ENCODE measurements around the gene AHRR. TPM values are rescaled to one million over a fixed set of nuclear protein-coding genes. Genes with fewer than 3 reads are reported as not detected.
"Not testable (repeated sequence)": the region's sequence is repeated elsewhere in the genome, so short reads cannot be mapped to it uniquely, and the experiment has no call there.

The AHRR gene
- total and polyA plus RNA-seq, 2 donors from 2014 or later, result 0.71 to 1.7 TPM

DNA sequence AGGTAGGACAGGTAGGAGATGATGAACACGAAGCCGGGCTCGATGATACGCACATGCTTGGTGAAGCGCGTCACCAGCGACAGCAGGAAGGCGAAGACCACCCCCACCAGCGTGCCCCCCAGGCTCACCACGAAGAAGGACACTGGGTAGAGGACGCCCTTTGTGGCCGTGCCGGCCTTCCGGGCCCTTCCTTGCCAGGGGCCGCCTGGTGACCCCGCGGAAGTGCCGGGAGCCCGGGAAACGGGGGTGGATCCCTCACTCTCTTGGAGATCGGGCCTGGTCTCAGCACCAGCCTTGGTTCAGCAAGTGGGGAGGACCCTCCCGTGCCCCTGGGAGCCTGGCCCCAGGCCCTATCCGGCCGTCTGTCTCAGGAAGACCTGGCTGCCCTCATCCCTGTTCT is 163.0 kb downstream of the AHRR start:
- no peaks in the 10 kb centered on the region for H3K27me3 ChIP-seq (ENCODE audit: control insufficient read depth, insufficient read depth, low read length)
- intact Hi-C loops (cut with DNase I), result no loop called here
- H3K9ac ChIP-seq (ENCODE audit: low read length in 3 of 3), result no peak overlapping the region
- H3K36me3 ChIP-seq (ENCODE audit: control insufficient read depth in 2 of 3, insufficient read depth in 3 of 3, low read length in 3 of 3), result peaks cover 0 to 7% (median 0%) of the 10 kb centered on the region in 3 donors
- FAIRE-seq (no peak), DNase-seq (no peak)
- no peak overlapping the region for H3K27ac ChIP-seq (ENCODE audit: low read depth in 2 of 2, low read length in 2 of 2)
- H3K4me3 ChIP-seq (ENCODE audit: low read length in 3 of 3), result no peak overlapping the region
- H3K9me3 ChIP-seq (ENCODE audit: control insufficient read depth in 2 of 3, insufficient read depth in 1 of 3, low read length in 3 of 3), result no peaks in the 10 kb centered on the region
- TF ChIP-seq, protein P1, sequence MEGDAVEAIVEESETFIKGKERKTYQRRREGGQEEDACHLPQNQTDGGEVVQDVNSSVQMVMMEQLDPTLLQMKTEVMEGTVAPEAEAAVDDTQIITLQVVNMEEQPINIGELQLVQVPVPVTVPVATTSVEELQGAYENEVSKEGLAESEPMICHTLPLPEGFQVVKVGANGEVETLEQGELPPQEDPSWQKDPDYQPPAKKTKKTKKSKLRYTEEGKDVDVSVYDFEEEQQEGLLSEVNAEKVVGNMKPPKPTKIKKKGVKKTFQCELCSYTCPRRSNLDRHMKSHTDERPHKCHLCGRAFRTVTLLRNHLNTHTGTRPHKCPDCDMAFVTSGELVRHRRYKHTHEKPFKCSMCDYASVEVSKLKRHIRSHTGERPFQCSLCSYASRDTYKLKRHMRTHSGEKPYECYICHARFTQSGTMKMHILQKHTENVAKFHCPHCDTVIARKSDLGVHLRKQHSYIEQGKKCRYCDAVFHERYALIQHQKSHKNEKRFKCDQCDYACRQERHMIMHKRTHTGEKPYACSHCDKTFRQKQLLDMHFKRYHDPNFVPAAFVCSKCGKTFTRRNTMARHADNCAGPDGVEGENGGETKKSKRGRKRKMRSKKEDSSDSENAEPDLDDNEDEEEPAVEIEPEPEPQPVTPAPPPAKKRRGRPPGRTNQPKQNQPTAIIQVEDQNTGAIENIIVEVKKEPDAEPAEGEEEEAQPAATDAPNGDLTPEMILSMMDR (IDR thresholded peaks at IDR 0.05; ENCODE audit: borderline replicate concordance, extremely low read depth, insufficient read depth), result no peak
- no peaks in the 10 kb centered on the region for H3K4me1 ChIP-seq (ENCODE audit: control insufficient read depth in 2 of 3, insufficient read depth in 2 of 3, low read depth in 1 of 3, low read length in 3 of 3)

DNA sequence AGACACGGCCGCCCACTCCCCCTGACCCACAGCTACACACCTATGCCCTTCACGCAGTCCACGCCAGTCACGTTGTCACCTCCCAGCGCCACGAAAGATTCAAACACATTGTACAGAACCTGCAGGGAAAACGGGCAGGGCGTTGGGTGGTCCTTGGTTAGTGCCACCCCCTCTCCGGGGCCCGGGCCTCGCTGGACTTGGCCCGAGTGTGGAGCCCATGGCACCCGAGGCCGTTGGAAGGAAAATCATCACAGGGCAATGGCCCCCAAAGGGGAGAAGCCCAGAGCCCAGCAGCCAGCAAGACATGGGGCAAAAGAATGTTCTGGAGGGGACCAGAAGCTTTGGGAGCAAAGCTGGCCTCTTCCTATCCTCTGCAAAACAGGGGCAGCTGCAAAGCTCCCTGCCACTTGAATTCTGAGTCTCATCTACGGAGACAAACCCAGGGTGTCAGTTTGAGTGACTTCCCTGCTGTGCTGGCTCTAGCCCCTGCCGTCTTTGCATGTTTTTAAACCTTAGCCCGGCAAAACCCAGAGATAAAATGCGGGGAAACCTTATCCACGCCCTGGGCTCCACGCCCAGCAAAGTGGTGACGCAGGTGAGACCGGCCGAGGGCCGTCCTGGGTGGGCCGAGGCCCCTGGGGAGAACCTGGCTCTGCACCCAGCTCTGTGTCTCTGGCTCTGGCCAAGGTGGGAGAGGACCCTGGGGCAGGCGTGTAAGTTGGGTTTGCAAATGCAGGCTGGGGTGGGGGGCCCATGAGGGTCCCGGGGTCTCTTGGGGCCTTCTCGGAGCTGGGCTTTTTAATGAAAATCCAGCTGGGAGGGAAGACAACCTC is 163.8 kb downstream of the AHRR start:
- TF ChIP-seq, protein P1 (IDR thresholded peaks at IDR 0.05; ENCODE audit: borderline replicate concordance, extremely low read depth, insufficient read depth), result no peak
- DNase-seq (no peak), FAIRE-seq (no peak)
- Histone ChIP-seq H3K27ac (ENCODE audit: low read depth in 2 of 2, low read length in 2 of 2) (no peak overlapping the region), H3K4me1 (ENCODE audit: control insufficient read depth in 2 of 3, insufficient read depth in 2 of 3, low read depth in 1 of 3, low read length in 3 of 3) (no peaks in the 10 kb centered on the region), H3K4me3 (ENCODE audit: low read length in 3 of 3) (no peak overlapping the region), H3K9me3 (ENCODE audit: control insufficient read depth in 2 of 3, insufficient read depth in 1 of 3, low read length in 3 of 3) (no peaks in the 10 kb centered on the region), H3K9ac (ENCODE audit: low read length in 3 of 3) (no peak overlapping the region), H3K36me3 (ENCODE audit: control insufficient read depth in 2 of 3, insufficient read depth in 3 of 3, low read length in 3 of 3) (peaks cover 0 to 7% (median 0%) of the 10 kb centered on the region in 3 donors), H3K27me3 (ENCODE audit: control insufficient read depth, insufficient read depth, low read length) (no peaks in the 10 kb centered on the region)
- intact Hi-C loops (cut with DNase I), result no loop called here

DNA sequence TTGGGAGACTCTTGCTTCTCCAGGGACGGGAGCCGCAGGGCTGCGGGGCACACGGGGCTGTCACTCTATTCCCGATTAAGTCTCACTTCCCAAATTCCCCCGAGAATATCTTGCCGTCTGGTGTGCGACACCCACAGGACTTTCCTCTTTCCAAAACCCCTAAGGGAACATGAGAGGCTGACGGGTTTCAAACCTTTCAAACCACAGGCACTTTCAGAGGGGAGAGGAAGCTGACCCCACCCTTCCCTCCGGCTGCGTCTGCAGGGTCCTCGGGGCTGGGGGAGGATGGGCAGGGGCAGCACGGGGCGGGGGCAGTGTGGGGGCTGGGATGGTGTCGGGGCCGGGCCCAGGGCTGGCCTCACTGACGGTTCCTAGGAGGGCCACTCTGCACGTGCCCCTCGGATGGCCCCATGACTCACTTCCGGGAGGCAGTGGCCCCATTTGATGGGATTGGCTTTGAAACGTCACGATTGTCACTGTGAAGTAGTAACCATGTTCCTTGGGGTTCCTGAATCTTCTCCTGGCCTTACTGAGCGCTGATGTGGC is 164.5 kb downstream of the AHRR start:
- H3K36me3 ChIP-seq (ENCODE audit: control insufficient read depth in 2 of 3, insufficient read depth in 3 of 3, low read length in 3 of 3), result peaks cover 0 to 7% (median 0%) of the 10 kb centered on the region in 3 donors
- no peaks in the 10 kb centered on the region for H3K4me1 ChIP-seq (ENCODE audit: control insufficient read depth in 2 of 3, insufficient read depth in 2 of 3, low read depth in 1 of 3, low read length in 3 of 3)
- intact Hi-C loops (cut with DNase I), result no loop called here
- TF ChIP-seq, protein P1 (IDR thresholded peaks at IDR 0.05; ENCODE audit: borderline replicate concordance, extremely low read depth, insufficient read depth), result no peak
- no peak for FAIRE-seq
- no peak overlapping the region for H3K27ac ChIP-seq (ENCODE audit: low read depth in 2 of 2, low read length in 2 of 2)
- H3K4me3 ChIP-seq (ENCODE audit: low read length in 3 of 3), result no peak overlapping the region
- H3K9me3 ChIP-seq (ENCODE audit: control insufficient read depth in 2 of 3, insufficient read depth in 1 of 3, low read length in 3 of 3), result no peaks in the 10 kb centered on the region
- no peak for DNase-seq
- no peak overlapping the region for H3K9ac ChIP-seq (ENCODE audit: low read length in 3 of 3)
- H3K27me3 ChIP-seq (ENCODE audit: control insufficient read depth, insufficient read depth, low read length), result no peaks in the 10 kb centered on the region

DNA sequence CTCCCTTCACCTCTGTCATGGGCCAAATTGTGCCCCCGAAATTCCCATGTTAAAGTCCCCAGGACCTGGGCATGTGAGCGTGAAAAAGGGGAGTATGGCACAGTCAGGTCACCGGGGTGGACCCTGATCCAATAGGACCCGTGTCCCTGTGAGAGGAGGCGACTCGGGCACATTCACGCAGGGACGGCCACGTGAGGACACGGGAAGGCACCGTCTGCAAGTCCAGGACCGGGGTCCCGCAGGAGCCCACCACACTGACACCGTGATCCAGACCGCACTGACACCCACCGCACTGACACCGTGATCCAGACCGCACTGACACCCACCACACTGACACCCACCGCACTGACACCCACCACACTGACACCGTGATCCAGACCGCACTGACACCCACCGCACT is 165.1 kb downstream of the AHRR start:
- FAIRE-seq; H3K9ac ChIP-seq (ENCODE audit: low read length in 3 of 3); H3K4me3 ChIP-seq (ENCODE audit: low read length in 3 of 3); H3K27ac ChIP-seq (ENCODE audit: low read depth in 2 of 2, low read length in 2 of 2); H3K4me1 ChIP-seq (ENCODE audit: control insufficient read depth in 2 of 3, insufficient read depth in 2 of 3, low read depth in 1 of 3, low read length in 3 of 3); H3K36me3 ChIP-seq (ENCODE audit: control insufficient read depth in 2 of 3, insufficient read depth in 3 of 3, low read length in 3 of 3); DNase-seq; H3K9me3 ChIP-seq (ENCODE audit: control insufficient read depth in 2 of 3, insufficient read depth in 1 of 3, low read length in 3 of 3); H3K27me3 ChIP-seq (ENCODE audit: control insufficient read depth, insufficient read depth, low read length); intact Hi-C loops (cut with DNase I): not testable (repeated sequence)
